ACC112 (cell line): ENCODE results near the gene LIMS2.

Experiments
- H2AFZ ChIP-seq: fragments of 200-600 bp; sonication (generic); one replicate; pipeline ENCODE4 v1.6.0; 2017; ENCODE audit warnings: antibody characterized with exemption, low read length; ENCODE audit not compliant: unreplicated experiment
- H3K27ac ChIP-seq: fragments of 200-600 bp; sonication (generic); 2 replicates; pipeline ENCODE4 v1.5.1; 2014; ENCODE audit warnings: low read depth, mild to moderate bottlenecking, antibody characterized with exemption, low read length, moderate library complexity
- H3K27me3 ChIP-seq: fragments of 200-600 bp; sonication (generic); 2 replicates; pipeline ENCODE4 v1.6.1; 2014; ENCODE audit warnings: mild to moderate bottlenecking, antibody characterized with exemption, low read length, moderate library complexity, mixed read lengths; ENCODE audit not compliant: insufficient read depth
- H3K36me3 ChIP-seq: fragments of 200-600 bp; sonication (generic); 2 replicates; pipeline ENCODE4 v1.6.1; 2016; ENCODE audit warnings: mild to moderate bottlenecking, antibody characterized with exemption, low read length, moderate library complexity, mixed read lengths; ENCODE audit not compliant: insufficient read depth
- H3K4me1 ChIP-seq: fragments of 200-600 bp; sonication (generic); one replicate; pipeline ENCODE4 v1.6.1; 2016; ENCODE audit warnings: low read length, mixed read lengths; ENCODE audit not compliant: insufficient read depth, unreplicated experiment, control insufficient read depth
- H3K4me3 ChIP-seq: fragments of 200-600 bp; sonication (generic); 2 replicates; pipeline ENCODE4 v1.5.1; 2014; ENCODE audit warnings: mild to moderate bottlenecking, low read depth, low read length
- H3K79me2 ChIP-seq: fragments of 200-600 bp; sonication (generic); one replicate; pipeline ENCODE4 v1.6.0; 2016; ENCODE audit warnings: low read length; ENCODE audit not compliant: control insufficient read depth, unreplicated experiment, insufficient read depth

Gene LIMS2

DNA sequence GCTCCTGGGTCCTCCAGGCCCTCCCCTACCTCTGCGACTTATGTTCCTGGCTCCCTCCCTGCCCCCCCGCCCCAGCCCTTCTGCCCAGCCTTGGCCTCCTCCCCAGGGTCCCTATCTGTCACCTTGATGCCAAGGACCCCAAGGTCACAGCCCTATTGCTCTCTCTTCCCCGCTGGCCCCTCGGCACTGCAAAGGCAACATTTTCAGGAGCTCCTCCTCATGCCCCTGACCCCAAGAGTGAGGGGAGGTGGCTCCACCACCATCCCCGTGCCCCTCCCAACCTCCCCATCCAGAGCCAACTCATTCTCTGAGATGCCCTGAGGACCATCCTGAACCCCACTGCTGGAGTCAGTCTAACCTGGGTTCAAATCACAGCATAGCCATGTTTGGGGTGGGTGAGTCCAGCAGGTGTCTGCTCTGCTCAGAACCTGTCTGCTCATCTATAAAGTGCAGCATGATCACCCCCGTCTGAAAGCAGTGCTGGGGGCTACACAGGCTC, 11.7 kb downstream of the LIMS2 start:
- Histone ChIP-seq H3K4me3 (no peak overlapping the region), H3K27me3 (peaks cover 3% of the 10 kb centered on the region; the same call in 1 of the 2 replicates), H3K4me1 (peaks cover 19% of the 10 kb centered on the region), H3K36me3 (0 out of 2 replicates have a peak, but pooled peaks cover 3% of the 10 kb centered on the region), H3K27ac (no peak overlapping the region), H2AFZ (no peak overlapping the region), H3K79me2 (no peaks in the 10 kb centered on the region)

DNA sequence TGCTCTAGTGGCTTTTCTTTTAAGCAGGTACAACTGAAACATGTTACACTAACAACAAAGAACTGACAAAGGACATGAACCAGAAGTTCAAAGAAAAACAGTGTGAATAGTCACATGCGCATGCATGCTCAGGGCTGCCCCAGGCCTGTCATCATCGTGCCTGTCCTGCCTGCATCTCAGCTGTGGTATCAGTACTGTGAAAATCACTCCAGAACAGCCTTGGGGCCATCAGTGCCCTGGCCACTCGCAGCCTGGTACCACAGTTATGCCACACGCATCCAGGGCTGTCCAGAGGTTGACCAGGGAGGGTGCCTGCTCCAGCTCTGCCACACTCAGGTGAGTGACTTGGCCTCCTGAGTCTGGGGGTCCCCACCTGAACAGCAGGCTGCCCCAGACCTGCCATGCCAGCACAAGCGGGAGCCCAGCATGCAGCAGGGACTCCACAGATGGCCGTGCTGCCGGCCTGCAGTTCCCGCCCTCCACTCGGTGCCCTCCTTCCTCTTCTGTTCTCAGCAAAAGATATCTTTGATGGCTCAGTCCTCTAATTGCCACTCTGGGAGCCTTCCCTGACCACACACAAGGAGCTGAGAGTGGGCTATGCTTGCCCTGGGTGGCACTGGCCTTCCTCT, 12.3 kb downstream of the LIMS2 start:
- no peak overlapping the region for H2AFZ ChIP-seq
- H3K27me3 ChIP-seq, result peaks cover 3% of the 10 kb centered on the region; the same call in 1 of the 2 replicates
- H3K4me3 ChIP-seq, result no peak overlapping the region
- H3K36me3 ChIP-seq, result 0 out of 2 replicates have a peak, but pooled peaks cover 3% of the 10 kb centered on the region
- H3K27ac ChIP-seq, result no peak overlapping the region
- no peaks in the 10 kb centered on the region for H3K79me2 ChIP-seq
- peaks cover 19% of the 10 kb centered on the region for H3K4me1 ChIP-seq

DNA sequence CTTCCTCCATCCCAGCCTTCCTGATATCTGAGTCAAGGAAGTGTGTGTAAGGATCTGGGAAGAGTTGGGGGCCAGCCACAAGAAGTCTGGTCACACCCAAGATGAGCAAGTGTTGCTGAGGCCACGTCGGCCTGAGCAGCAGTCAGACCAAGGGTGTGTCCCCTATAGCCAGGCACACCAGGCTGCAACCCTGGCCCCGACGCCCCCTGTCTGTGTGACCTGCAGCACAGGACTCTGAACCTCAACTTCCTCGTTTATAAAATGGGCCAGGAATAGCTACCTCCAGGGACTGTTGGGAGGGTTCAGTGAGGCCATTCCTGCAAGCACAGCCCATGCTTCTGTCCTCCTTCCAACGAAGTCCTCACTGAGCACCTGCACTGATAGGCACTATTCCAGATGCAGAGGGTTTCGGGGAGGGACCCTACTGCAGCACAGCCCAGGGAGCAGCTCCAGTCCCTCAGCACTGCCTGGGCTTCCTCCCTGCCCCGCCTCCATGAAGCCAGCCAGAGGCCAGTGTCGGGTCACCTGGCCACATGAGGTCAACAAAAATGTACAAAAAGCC, 13.3 kb downstream of the LIMS2 start:
- Histone ChIP-seq H3K4me3 (no peak overlapping the region), H3K79me2 (no peaks in the 10 kb centered on the region), H3K27me3 (peaks cover 3% of the 10 kb centered on the region; the same call in 1 of the 2 replicates), H3K36me3 (0 out of 2 replicates have a peak, but pooled peaks cover 3% of the 10 kb centered on the region), H3K4me1 (peaks cover 19% of the 10 kb centered on the region), H3K27ac (peak overlapping the region; percentile 69), H2AFZ (peak overlapping the region; percentile 49)

DNA sequence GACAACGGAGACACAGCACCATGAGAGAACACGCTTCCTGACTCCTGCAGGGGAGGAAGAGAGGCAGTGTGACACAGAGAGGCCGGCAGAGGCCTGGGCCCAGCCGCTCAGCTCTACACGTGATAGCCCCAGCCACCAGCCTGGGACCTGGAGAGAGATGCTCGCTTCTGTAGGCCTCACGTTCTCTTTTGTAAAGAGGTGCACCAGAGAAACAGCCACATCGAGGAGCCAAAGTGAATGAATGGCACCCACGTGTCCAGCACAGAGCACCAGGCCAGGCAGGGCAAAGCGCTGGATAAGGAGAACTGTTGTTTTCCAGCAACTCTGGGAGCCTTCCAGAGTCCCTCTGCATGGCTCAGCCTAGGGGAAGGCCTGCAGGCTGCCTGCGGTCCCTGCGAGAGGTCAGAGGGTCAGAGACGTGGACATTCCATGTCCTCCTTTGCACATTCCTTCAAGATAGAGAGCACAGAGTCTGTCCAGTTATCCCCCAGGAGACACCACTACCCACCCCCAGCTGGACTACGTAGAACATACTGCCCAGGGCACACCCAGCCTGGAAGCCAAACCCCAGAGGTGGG, 14.2 kb downstream of the LIMS2 start:
- peaks cover 19% of the 10 kb centered on the region for H3K4me1 ChIP-seq
- H3K4me3 ChIP-seq, result no peak overlapping the region
- 0 out of 2 replicates have a peak, but pooled peaks cover 3% of the 10 kb centered on the region for H3K36me3 ChIP-seq
- no peak overlapping the region for H2AFZ ChIP-seq
- peaks cover 3% of the 10 kb centered on the region; the same call in 1 of the 2 replicates for H3K27me3 ChIP-seq
- no peaks in the 10 kb centered on the region for H3K79me2 ChIP-seq
- H3K27ac ChIP-seq, result peak overlapping the region; percentile 69

DNA sequence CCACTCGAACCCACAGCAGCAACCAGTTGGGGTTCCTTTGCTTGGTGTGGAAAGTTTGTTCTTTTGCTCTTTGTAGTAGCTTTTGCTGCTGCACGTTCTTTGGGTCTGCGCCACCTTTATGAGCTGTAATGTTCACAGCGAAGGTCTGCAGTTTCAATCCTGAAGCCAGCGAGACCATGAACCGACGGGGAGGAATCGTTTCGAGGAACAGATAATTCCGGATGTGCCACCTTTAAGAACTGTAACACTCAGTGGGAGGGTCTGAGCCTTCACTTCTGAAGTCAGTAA, 15.1 kb downstream of the LIMS2 start:
- Histone ChIP-seq H3K79me2 (no peaks in the 10 kb centered on the region), H3K4me3 (no peak overlapping the region), H3K36me3 (0 out of 2 replicates have a peak, but pooled peaks cover 3% of the 10 kb centered on the region), H3K27ac (no peak overlapping the region), H3K4me1 (peaks cover 19% of the 10 kb centered on the region), H3K27me3 (peaks cover 3% of the 10 kb centered on the region; the same call in 1 of the 2 replicates), H2AFZ (no peak overlapping the region)

DNA sequence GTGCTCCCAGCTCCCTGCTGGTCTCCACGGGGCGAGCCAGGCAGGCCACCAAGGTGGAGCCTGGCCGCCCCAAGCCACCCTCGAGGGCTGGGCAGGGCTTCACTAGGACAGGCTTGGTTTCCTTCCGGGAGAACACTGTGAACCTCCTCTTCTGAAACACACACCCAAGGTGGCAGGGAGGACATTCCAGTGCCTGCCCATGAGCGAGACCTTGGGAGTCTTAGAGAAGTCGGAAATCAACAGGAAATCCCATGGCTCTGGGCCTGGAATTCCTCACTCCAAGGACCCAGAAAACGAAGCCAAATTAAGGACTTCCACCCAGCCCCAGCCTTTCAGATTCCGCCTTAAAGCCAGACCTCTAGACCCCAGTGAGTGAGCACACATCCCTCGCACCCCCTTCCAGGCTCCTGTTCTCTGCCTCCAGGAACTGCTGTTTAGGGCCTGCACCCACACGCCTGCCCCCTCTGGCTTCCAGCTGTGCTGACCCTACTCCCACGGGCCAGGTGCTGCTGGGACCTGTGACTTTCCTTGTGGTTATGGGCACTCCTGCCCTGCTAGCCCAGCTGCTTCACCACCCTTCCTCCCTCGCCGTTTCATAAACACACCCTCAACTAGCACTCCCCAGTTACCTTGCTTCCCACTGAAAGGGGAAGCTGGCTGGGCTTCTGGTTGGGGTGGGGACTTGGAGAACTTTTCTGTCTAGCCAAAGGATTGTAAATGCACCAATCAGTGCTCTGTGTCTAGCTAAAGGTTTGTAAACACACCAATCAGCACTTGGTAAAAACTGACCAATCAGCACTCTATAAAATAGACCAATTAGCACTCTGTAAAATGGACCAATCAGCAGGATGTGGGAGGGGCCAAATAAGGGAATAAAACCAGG, 15.7 kb downstream of the LIMS2 start:
- Histone ChIP-seq H3K27ac (no peak overlapping the region), H3K27me3 (peaks cover 3% of the 10 kb centered on the region; the same call in 1 of the 2 replicates), H2AFZ (no peak overlapping the region), H3K79me2 (no peaks in the 10 kb centered on the region), H3K4me1 (peaks cover 19% of the 10 kb centered on the region), H3K4me3 (no peak overlapping the region), H3K36me3 (0 out of 2 replicates have a peak, but pooled peaks cover 3% of the 10 kb centered on the region)

DNA sequence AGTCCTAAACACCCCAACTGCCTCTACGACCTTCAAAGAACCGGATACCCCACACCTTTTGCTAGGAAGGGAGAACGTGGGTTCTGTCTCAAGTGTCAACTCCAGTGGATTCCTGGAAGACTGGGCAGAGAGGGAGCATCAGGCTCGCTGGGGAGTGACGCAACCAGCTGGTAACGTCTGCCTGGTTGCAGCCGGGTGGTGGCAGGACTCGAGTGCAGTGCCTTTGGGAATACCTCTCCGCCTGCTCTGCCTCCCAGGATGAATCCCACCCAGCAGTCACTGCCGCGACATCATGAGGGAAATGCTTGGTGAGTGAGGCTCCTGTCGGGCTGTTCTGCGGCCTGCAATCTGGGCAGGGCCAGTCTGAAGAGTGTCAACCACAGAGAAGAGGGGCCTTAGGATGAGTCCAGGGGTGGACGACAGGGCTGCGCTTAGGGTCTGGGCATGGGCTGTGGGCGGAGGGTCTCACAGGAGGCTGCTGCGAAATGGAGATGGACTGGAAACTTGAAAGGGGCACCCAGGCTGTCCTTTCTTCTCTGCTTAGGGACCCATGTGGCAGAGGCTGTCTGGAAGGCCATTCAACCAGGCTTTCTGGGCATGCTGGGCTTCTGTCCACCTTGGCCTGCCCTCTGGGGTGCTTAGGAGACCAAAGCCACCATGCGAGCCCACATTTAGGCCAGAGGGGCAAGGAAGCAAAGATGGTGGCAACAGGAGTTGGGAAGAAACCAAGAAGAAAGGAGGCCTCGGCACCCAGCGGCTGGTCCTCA, 16.5 kb downstream of the LIMS2 start:
- Histone ChIP-seq H2AFZ (no peak overlapping the region), H3K4me1 (peaks cover 19% of the 10 kb centered on the region), H3K27me3 (no peaks in the 10 kb centered on the region), H3K79me2 (no peaks in the 10 kb centered on the region), H3K36me3 (0 out of 2 replicates have a peak, but pooled peaks cover 3% of the 10 kb centered on the region), H3K4me3 (no peak overlapping the region), H3K27ac (no peak overlapping the region)

DNA sequence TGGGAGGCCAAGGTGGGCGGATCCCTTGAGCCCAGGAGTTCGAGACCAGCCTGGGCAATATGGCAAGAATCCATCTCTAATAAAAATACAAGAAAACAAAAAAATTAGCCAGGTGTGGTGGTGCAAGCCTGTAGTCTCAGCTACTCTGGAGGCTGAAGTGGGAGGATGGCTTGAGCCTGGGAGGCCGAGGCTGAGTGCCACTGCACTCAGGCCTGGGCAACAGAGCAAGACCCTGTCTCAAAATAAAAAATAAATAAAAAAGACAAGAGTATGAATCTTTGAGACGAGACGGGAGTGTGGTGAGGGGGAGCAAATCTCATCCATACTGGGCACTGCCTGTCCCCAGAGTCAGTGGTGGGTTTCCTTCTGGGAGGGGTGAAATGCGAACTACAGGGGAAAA, 17.2 kb downstream of the LIMS2 start:
- peaks cover 19% of the 10 kb centered on the region for H3K4me1 ChIP-seq

DNA sequence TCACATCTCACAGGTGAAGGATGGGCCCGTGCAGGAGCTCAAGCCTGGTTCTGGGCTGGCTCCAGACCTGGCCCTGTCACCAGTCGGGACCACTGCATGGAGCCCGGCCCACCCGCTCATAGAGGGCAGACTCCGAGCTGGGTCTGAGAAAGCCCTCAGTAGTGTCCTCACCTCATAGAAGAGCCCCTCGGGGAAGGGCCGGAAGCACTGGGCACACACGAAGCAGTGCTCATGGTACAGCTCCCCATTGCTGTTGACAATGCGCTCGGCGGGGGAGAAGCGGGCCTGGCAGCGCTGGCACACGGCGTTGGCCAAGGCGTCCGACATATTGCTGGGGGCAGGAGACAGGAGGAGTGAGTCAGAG, 18.1 kb downstream of the LIMS2 start:
- Histone ChIP-seq H3K27me3 (no peaks in the 10 kb centered on the region), H3K79me2 (no peaks in the 10 kb centered on the region), H3K4me3 (no peak overlapping the region), H3K27ac (no peak overlapping the region), H3K4me1 (peaks cover 14% of the 10 kb centered on the region), H3K36me3 (0 out of 2 replicates have a peak, but pooled peaks cover 3% of the 10 kb centered on the region), H2AFZ (no peak overlapping the region)

More for the DNA sequence above, 17.2 kb downstream of the LIMS2 start:
- H3K27me3 ChIP-seq, result no peaks in the 10 kb centered on the region
- no peak overlapping the region for H3K27ac ChIP-seq
- H3K79me2 ChIP-seq, result no peaks in the 10 kb centered on the region
- H2AFZ ChIP-seq, result no peak overlapping the region
- 0 out of 2 replicates have a peak, but pooled peaks cover 3% of the 10 kb centered on the region for H3K36me3 ChIP-seq
- no peak overlapping the region for H3K4me3 ChIP-seq
